SU-DHL-6 (cell line): ENCODE measurements around the gene SDCCAG8.

Source experiments
- H2AFZ ChIP-seq: fragments of 200-600 bp; sonication (generic); 2 replicates; pipeline ENCODE4 v1.6.1; 2014; ENCODE audit warnings: low read depth, mild to moderate bottlenecking, moderate library complexity, mixed read lengths, antibody characterized with exemption, low read length; ENCODE audit not compliant: severe bottlenecking
- H3F3A ChIP-seq: fragments of 200-600 bp; shearing (Covaris generic); 2 replicates; pipeline ENCODE4 v1.6.0; 2016; ENCODE audit warnings: antibody characterized with exemption, mild to moderate bottlenecking; ENCODE audit not compliant: insufficient read depth
- H3K27ac ChIP-seq: fragments of 200-600 bp; sonication (generic); 2 replicates; pipeline ENCODE4 v1.5.1; 2016; ENCODE audit warnings: low read depth, mild to moderate bottlenecking, low read length, moderate library complexity, mixed read lengths
- H3K27me3 ChIP-seq: fragments of 200-600 bp; sonication (generic), shearing (Covaris generic); 2 replicates; pipeline ENCODE4 v1.6.0; 2014; ENCODE audit warnings: mild to moderate bottlenecking, low read length
- H3K36me3 ChIP-seq: fragments of 200-600 bp; sonication (generic); 2 replicates; pipeline ENCODE4 v1.6.1; 2014; ENCODE audit warnings: mild to moderate bottlenecking, low read length, mixed read lengths
- H3K4me2 ChIP-seq: fragments of 300-600, 200-600 bp; shearing (Covaris generic), sonication (generic); 2 replicates; pipeline ENCODE4 v1.6.0; 2014; ENCODE audit warnings: low read length, low read depth, mild to moderate bottlenecking; ENCODE audit not compliant: poor library complexity, severe bottlenecking
- H3K4me3 ChIP-seq: fragments of 200-600 bp; sonication (generic); 2 replicates; pipeline ENCODE4 v1.5.1; 2014; ENCODE audit warnings: antibody characterized with exemption, low read length, mild to moderate bottlenecking, mixed read lengths; ENCODE audit not compliant: insufficient read depth, poor library complexity, severe bottlenecking
- H3K79me2 ChIP-seq: fragments of 200-600 bp; sonication (generic); 2 replicates; pipeline ENCODE4 v1.6.1; 2014; ENCODE audit warnings: mild to moderate bottlenecking, low read length, moderate library complexity; ENCODE audit not compliant: insufficient read depth
- H3K9ac ChIP-seq: fragments of 200-600 bp; sonication (generic); 2 replicates; pipeline ENCODE4 v1.7.0; 2014; ENCODE audit warnings: mild to moderate bottlenecking, low read length
- H3K9me2 ChIP-seq: fragments of 200-600 bp; sonication (generic); replicated peaks from 2 replicates; pipeline ENCODE4 v1.6.1; 2014; ENCODE audit warnings: low read length; ENCODE audit not compliant: insufficient read depth
- H3K9me3 ChIP-seq: fragments of 200-600 bp; sonication (generic); 2 replicates; pipeline ENCODE4 v1.6.1; 2014; ENCODE audit warnings: low read length, mixed read lengths; ENCODE audit not compliant: insufficient read depth
- H4K20me1 ChIP-seq: fragments of 200-600 bp; sonication (generic); 2 replicates; pipeline ENCODE4 v1.6.1; 2014; ENCODE audit warnings: low read depth, mild to moderate bottlenecking, antibody characterized with exemption, low read length, moderate library complexity, mixed read lengths
- EZH2phosphoT487 ChIP-seq: fragments of 200-600 bp; sonication (generic), shearing (Covaris generic); conservative IDR thresholded peaks from 2 replicates; pipeline ENCODE4 v1.6.1; 2018; ENCODE audit warnings: mild to moderate bottlenecking, antibody characterized with exemption, low read length, moderate library complexity, mixed read lengths
- TF ChIP-seq, protein P1 (sequence below): fragments of 200-600 bp; sonication (generic); IDR thresholded peaks from one replicate; pipeline ENCODE4 v1.5.1; 2017; ENCODE audit warnings: antibody characterized with exemption, mild to moderate bottlenecking, low read length, moderate library complexity; ENCODE audit not compliant: insufficient read depth, poor library complexity, severe bottlenecking

The SDCCAG8 gene

DNA sequence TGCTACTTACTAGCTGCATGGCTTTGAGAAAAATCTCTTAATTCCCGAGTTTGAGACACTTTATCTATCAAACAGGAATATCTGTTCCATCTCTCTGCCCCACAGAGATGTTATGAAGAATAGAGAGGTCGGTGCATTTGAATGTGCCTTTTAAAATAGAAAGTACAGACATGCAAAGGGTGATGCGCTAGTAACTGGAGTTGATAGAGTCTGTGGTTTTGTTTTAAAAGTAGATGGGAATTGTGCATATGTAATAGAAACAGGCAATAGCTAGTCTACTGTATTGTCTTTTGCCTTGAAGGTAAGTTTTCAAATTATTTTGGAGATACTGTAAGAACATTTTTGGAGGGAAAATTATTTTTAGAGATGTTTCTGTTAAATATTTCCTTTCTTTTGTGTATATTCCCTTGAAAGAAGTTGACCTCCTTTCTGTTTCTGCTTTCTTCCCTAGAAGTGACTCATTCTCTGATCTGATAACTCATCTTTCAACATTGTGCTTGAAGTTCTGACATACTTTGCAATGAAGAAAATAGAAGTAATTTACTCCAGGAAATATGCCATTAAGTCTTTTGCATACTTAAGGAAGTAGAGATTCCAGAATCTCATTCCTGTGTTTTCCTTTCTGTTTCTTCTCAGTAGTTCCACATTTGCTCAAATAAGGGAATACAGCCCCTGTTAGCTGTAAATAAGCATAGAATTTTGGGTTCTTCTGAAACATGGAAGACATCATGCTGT is 151.6 kb downstream of the SDCCAG8 start:
- Histone ChIP-seq H3K36me3 (no peaks in the 10 kb centered on the region), H3K27me3 (no peaks in the 10 kb centered on the region), H2AFZ (no peak overlapping the region), H3K79me2 (no peaks in the 10 kb centered on the region), H4K20me1 (no peaks in the 10 kb centered on the region), H3F3A (no peaks in the 10 kb centered on the region), H3K9me2 (no peaks in the 10 kb centered on the region), H3K9me3 (no peaks in the 10 kb centered on the region), H3K9ac (no peak overlapping the region), H3K4me3 (no peak overlapping the region), H3K27ac (no peak overlapping the region), H3K4me2 (no peak overlapping the region)
- no peak for TF ChIP-seq EZH2phosphoT487
- TF ChIP-seq, protein P1, sequence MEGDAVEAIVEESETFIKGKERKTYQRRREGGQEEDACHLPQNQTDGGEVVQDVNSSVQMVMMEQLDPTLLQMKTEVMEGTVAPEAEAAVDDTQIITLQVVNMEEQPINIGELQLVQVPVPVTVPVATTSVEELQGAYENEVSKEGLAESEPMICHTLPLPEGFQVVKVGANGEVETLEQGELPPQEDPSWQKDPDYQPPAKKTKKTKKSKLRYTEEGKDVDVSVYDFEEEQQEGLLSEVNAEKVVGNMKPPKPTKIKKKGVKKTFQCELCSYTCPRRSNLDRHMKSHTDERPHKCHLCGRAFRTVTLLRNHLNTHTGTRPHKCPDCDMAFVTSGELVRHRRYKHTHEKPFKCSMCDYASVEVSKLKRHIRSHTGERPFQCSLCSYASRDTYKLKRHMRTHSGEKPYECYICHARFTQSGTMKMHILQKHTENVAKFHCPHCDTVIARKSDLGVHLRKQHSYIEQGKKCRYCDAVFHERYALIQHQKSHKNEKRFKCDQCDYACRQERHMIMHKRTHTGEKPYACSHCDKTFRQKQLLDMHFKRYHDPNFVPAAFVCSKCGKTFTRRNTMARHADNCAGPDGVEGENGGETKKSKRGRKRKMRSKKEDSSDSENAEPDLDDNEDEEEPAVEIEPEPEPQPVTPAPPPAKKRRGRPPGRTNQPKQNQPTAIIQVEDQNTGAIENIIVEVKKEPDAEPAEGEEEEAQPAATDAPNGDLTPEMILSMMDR: no peak

DNA sequence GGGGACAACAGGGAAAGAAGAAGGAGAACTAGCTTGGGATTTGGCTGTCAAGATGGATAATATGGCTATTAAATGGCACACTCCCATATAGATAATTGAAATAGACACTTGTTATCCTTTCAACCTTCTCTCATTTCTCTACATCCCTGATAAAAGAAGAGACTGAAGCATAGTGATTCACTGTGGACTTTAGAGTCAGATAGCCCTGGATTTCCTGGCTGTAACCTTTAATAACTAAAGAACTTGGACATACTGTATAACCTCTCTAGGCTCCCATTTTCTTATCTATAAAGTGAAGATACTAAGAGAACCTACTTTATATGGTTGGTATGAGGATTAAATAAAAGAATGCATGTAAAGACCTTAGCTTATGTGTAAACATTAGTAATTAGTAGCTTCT is 152.6 kb downstream of the SDCCAG8 start:
- Histone ChIP-seq H3K27ac (no peak overlapping the region), H3K79me2 (no peaks in the 10 kb centered on the region), H3K36me3 (no peaks in the 10 kb centered on the region), H2AFZ (no peak overlapping the region), H3K4me2 (no peak overlapping the region), H3F3A (no peaks in the 10 kb centered on the region), H3K27me3 (no peaks in the 10 kb centered on the region), H4K20me1 (no peaks in the 10 kb centered on the region), H3K4me3 (no peak overlapping the region), H3K9ac (no peak overlapping the region), H3K9me2 (no peaks in the 10 kb centered on the region), H3K9me3 (no peaks in the 10 kb centered on the region)
- no peak for TF ChIP-seq EZH2phosphoT487
- TF ChIP-seq, protein P1: no peak

DNA sequence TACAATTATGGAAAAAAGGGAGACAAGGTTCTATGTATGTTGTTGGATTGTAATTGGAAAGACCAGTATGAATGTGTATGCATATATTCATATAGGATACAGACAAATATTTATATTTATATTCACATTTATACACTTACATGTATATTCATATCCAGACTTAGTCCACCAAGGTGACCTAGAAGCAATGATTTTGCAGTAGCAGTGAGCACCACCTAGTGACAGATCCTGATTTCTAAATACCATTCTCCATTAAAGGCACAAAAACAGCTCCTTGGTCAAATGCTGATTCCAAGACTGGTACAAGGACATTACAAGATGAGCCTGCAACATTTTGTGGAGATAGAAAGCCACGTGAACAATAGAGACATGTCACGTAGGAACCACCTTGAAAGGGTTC is 153.4 kb downstream of the SDCCAG8 start:
- H3K79me2 ChIP-seq: no peaks in the 10 kb centered on the region
- no peaks in the 10 kb centered on the region for H3K9me2 ChIP-seq
- no peak overlapping the region for H2AFZ ChIP-seq
- no peaks in the 10 kb centered on the region for H3K36me3 ChIP-seq
- H3F3A ChIP-seq: no peaks in the 10 kb centered on the region
- H3K4me3 ChIP-seq: no peak overlapping the region
- no peaks in the 10 kb centered on the region for H3K9me3 ChIP-seq
- H3K9ac ChIP-seq: no peak overlapping the region
- H3K4me2 ChIP-seq: no peak overlapping the region
- no peaks in the 10 kb centered on the region for H4K20me1 ChIP-seq
- TF ChIP-seq, protein P1: no peak
- TF ChIP-seq EZH2phosphoT487: no peak
- no peaks in the 10 kb centered on the region for H3K27me3 ChIP-seq
- no peak overlapping the region for H3K27ac ChIP-seq
